Natural killer cell (primary cell): ENCODE results near the gene FHOD3. TPM values are rescaled to one million over a fixed set of nuclear protein-coding genes. Genes with fewer than 3 reads are reported as not detected.

ENCODE experiments used
- ATAC-seq, 3 donors: fragments of 150-1000 bp in 2 of 3; fragments of 200-7000 bp in 1 of 3; cut with Tn5 transposase; 1 replicate in 1 of 3; 2 replicates in 2 of 3; pipeline ENCODE4 v1.10.0; 2021; ENCODE audit warnings: mild to moderate bottlenecking in 2 of 3, moderate library complexity in 2 of 3
- DNase-seq, 2 donors: peaks; one replicate each; pipeline versions ENCODE4 v3.0.0 to v3.0.0-alpha.2; 2013 to 2021; ENCODE audit warnings: mixed read lengths in 1 of 2
- H3K27ac ChIP-seq: one replicate; pipeline ENCODE4 v1.5.1; 2013; ENCODE audit warnings: mild to moderate bottlenecking, low read length
- H3K27me3 ChIP-seq: one replicate; pipeline ENCODE4 v1.6.1; 2013; ENCODE audit warnings: low read length; ENCODE audit not compliant: control insufficient read depth, insufficient read depth
- H3K36me3 ChIP-seq: one replicate; pipeline ENCODE4 v1.6.1; 2013; ENCODE audit warnings: low read length; ENCODE audit not compliant: control insufficient read depth, insufficient read depth
- H3K4me1 ChIP-seq: one replicate; pipeline ENCODE4 v1.6.1; 2013; ENCODE audit warnings: low read length; ENCODE audit not compliant: control insufficient read depth, insufficient read depth
- H3K4me3 ChIP-seq: one replicate; pipeline ENCODE4 v1.5.1; 2013; ENCODE audit warnings: low read length
- H3K9me3 ChIP-seq: one replicate; pipeline ENCODE4 v1.6.1; 2013; ENCODE audit warnings: low read length; ENCODE audit not compliant: control insufficient read depth, insufficient read depth
- H3K27ac Mint-ChIP-seq, 2 donors: one replicate each; pipeline ENCODE4 v1.8.0; 2022; ENCODE audit warnings: mild to moderate bottlenecking in 2 of 2, mixed read lengths in 2 of 2, moderate library complexity in 1 of 2
- H3K27me3 Mint-ChIP-seq, 2 donors: one replicate each; pipeline ENCODE4 v1.8.0; 2022; ENCODE audit warnings: low read depth in 2 of 2, mixed read lengths in 2 of 2
- H3K36me3 Mint-ChIP-seq: one replicate; pipeline ENCODE4 v1.8.0; 2022; ENCODE audit warnings: mixed read lengths
- H3K4me1 Mint-ChIP-seq, 2 donors: one replicate each; pipeline ENCODE4 v1.8.0; 2022; ENCODE audit warnings: mixed read lengths in 2 of 2
- H3K4me3 Mint-ChIP-seq: one replicate; pipeline ENCODE4 v1.8.0; 2022; ENCODE audit warnings: mild to moderate bottlenecking, moderate library complexity, mixed read lengths
- H3K9me3 Mint-ChIP-seq, 2 donors: one replicate each; pipeline ENCODE4 v1.8.0; 2022; ENCODE audit warnings: mixed read lengths in 2 of 2
- WGBS: methylation state at CpG from one replicate; pipeline ENCODE4 v1.1.7; 2013; ENCODE audit warnings: missing lambda C conversion rate; ENCODE audit not compliant: insufficient coverage; 5-methylcytosine and 5-hydroxymethylcytosine counted together
- intact Hi-C: fragments of 100-400 bp; cut with micrococcal nuclease; formaldehyde crosslinking; loops from one replicate; pipeline ENCODE4 v1.14.2; 2022
- total RNA-seq, 4 donors: library from RNA; stranded (reverse); fragments of 120-200 nt in 1 of 4; gene quantifications; one replicate each; pipeline versions ENCODE4 v1.2.3 to v1.2.4, GENCODE V29; 2013 to 2022
- TF ChIP-seq, protein P1 (sequence below): fragments of 200-600 bp; IDR thresholded peaks from one replicate; pipeline ENCODE4 v1.8.0; 2022; ENCODE audit warnings: antibody characterized with exemption

The FHOD3 gene
- total RNA-seq, 3 donors from 2014 or later (not counting 1 experiment from before 2014, with no cell fraction given) = not detected

DNA sequence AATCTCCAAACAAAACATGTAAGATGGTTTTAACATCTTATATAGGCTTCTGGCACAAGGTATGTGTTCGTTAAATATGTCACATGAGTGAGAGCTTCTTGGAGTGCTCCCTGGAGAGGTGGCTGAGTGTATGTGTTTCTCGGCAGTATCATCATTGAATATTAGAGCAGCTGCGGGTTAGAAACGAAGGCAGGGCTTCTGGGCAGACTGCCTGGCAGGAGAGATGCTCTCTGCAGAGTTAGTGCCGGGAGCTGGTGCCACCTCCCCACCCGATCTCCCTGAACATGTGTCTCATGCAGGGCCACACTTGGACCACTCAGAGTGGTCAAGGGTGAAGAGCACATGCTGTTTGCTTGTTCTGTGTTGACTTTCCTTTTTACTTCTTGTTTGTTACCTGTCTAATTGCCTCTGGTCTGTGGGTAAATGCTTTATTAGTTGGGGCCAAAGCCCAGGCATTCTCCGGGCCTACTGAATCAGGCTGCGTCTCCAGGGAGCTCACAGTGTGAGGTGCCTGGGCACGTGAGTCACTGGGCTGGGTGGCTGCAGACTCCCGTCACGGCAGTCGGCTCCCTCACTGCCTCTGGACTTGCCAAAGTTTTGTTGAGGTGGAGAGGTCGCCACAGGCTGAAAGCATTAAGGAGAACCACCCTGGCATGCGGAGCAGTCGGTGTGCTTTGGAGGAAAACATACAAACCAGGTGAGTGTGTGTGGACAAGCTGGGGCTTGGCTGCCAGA, 246.6 kb downstream of the FHOD3 start:
- no peak overlapping the region for H3K4me3 Mint-ChIP-seq
- H3K27ac Mint-ChIP-seq = no peak overlapping the region
- Histone ChIP-seq H3K27me3 (no peaks in the 10 kb centered on the region), H3K9me3 (no peaks in the 10 kb centered on the region), H3K36me3 (no peaks in the 10 kb centered on the region), H3K27ac (no peak overlapping the region), H3K4me3 (no peak overlapping the region), H3K4me1 (no peaks in the 10 kb centered on the region)
- H3K36me3 Mint-ChIP-seq = no peaks in the 10 kb centered on the region
- 90% methylated on average over 15 of the region's 15 CpGs for WGBS
- H3K9me3 Mint-ChIP-seq = no peaks in the 10 kb centered on the region
- intact Hi-C loops = no loop called here
- TF ChIP-seq, protein P1, sequence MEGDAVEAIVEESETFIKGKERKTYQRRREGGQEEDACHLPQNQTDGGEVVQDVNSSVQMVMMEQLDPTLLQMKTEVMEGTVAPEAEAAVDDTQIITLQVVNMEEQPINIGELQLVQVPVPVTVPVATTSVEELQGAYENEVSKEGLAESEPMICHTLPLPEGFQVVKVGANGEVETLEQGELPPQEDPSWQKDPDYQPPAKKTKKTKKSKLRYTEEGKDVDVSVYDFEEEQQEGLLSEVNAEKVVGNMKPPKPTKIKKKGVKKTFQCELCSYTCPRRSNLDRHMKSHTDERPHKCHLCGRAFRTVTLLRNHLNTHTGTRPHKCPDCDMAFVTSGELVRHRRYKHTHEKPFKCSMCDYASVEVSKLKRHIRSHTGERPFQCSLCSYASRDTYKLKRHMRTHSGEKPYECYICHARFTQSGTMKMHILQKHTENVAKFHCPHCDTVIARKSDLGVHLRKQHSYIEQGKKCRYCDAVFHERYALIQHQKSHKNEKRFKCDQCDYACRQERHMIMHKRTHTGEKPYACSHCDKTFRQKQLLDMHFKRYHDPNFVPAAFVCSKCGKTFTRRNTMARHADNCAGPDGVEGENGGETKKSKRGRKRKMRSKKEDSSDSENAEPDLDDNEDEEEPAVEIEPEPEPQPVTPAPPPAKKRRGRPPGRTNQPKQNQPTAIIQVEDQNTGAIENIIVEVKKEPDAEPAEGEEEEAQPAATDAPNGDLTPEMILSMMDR = no peak
- DNase-seq (no peak), ATAC-seq (no peak)
- no peaks in the 10 kb centered on the region for H3K4me1 Mint-ChIP-seq
- peaks cover 0 to 6% of the 10 kb centered on the region in 2 donors for H3K27me3 Mint-ChIP-seq

DNA sequence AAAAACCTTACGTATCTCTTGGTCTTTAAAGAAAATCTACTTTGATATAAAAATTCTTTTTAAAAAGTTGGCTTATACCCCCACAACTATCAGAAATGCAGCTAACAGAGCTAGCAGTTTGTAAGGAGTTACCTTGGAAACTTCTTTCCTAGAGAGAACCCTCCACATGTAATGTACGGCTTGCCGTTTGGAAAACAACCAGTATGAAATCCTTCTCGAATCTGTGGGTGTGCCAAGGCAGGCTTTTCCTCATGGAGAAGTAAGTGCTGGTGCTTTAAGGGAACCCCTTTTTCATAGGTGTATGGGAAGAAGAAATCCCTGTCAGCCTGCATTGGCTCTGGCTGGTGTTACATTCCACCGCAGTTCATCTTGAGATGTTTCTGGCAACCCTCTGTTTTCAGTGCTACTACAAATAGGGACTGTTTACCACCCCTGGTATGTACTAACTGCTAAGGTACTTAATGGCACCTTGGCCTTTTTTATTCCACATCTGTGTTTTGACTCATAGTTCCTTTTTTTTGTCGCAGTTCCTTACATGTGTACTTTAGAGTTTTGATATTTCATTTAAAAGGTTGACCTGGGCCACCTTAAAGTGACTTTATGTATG, 248.4 kb downstream of the FHOD3 start:
- no peak for DNase-seq
- TF ChIP-seq, protein P1 = no peak
- H3K4me3 Mint-ChIP-seq = no peak overlapping the region
- no peak overlapping the region for H3K27ac Mint-ChIP-seq
- H3K36me3 Mint-ChIP-seq = no peaks in the 10 kb centered on the region
- Histone ChIP-seq H3K27me3 (no peaks in the 10 kb centered on the region), H3K4me1 (no peaks in the 10 kb centered on the region), H3K36me3 (no peaks in the 10 kb centered on the region), H3K4me3 (no peak overlapping the region), H3K9me3 (no peaks in the 10 kb centered on the region), H3K27ac (no peak overlapping the region)
- no peaks in the 10 kb centered on the region for H3K4me1 Mint-ChIP-seq
- H3K9me3 Mint-ChIP-seq = no peaks in the 10 kb centered on the region
- no peaks in the 10 kb centered on the region for H3K27me3 Mint-ChIP-seq
- intact Hi-C loops = no loop called here
- no peak for ATAC-seq
- WGBS = 84% methylated on average over 3 of the region's 6 CpGs

DNA sequence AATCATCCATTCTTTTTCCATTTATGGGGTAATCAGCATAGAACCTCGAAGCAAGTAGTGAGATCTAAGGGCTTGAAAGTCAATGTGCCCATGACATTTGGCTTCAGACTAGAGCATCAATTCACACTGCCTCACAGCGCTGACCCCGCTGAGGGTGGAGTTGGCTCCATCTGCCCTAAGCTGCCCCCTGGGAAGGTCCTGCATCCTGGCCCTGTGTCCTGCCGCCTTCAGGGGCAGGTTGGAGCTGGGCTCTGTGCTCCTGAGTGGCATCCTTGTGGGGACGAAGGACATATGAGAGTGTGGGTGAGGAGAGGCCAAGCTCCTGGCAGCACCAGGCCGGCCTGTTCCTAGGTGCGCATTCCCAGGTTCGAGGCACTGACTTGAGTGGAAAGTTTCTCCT, 249.4 kb downstream of the FHOD3 start:
- no peaks in the 10 kb centered on the region for H3K4me1 Mint-ChIP-seq
- ATAC-seq (no peak), DNase-seq (no peak)
- 90% methylated on average over 8 of the region's 8 CpGs for WGBS
- H3K4me3 Mint-ChIP-seq = no peak overlapping the region
- no peaks in the 10 kb centered on the region for H3K4me1 ChIP-seq
- H3K27me3 ChIP-seq = no peaks in the 10 kb centered on the region
- TF ChIP-seq, protein P1 = no peak
- intact Hi-C loops = no loop called here
- H3K36me3 ChIP-seq = no peaks in the 10 kb centered on the region
- no peak overlapping the region for H3K4me3 ChIP-seq
- no peak overlapping the region for H3K27ac Mint-ChIP-seq
- no peak overlapping the region for H3K27ac ChIP-seq
- no peaks in the 10 kb centered on the region for H3K9me3 Mint-ChIP-seq
- H3K36me3 Mint-ChIP-seq = no peaks in the 10 kb centered on the region
- H3K9me3 ChIP-seq = no peaks in the 10 kb centered on the region
- H3K27me3 Mint-ChIP-seq = no peaks in the 10 kb centered on the region
